SK-N-SH (cell line): Measurements from ENCODE around the gene TSPYL4. TPM values are rescaled to one million over a fixed set of nuclear protein-coding genes. Genes with fewer than 3 reads are reported as not detected.
A peak's percentile ranks its signal among the peaks of the same experiment; 100 is the strongest.

Experiments
- CTCF ChIA-PET: fragments of 300-600, 350-600 bp; formaldehyde crosslinking; extraction: SDS; loops from one replicate; lab custom pipeline; 2021; lab: Yijun Ruan, JAX
- POLR2A ChIA-PET: fragments of 350-600 bp; sonication (Branson Sonifier 250); formaldehyde crosslinking; extraction: SDS; loops from one replicate; lab custom pipeline; 2020; ENCODE audit warnings: antibody characterized with exemption, inconsistent platforms; lab: Yijun Ruan, JAX
- DNase-seq: peaks from one replicate; pipeline ENCODE4 v3.0.0; 2012
- H2AFZ ChIP-seq: fragments of 200-600 bp; sonication (generic); 2 replicates; pipeline ENCODE4 v1.8.1; 2016; ENCODE audit warnings: antibody characterized with exemption, mild to moderate bottlenecking, low read depth
- H3F3A ChIP-seq: fragments of 200-600 bp; sonication (generic); replicated peaks from 2 replicates; pipeline ENCODE3; 2016; ENCODE audit warnings: antibody characterized with exemption, mild to moderate bottlenecking; ENCODE audit not compliant: insufficient read depth
- H3K27ac ChIP-seq, 2 experiments: fragments of 200-500 bp in 1 of 2; fragments of 200-600 bp in 1 of 2; sonication (Bioruptor generic) in 1 of 2; sonication (generic), shearing (Covaris generic) in 1 of 2; 2 replicates each; pipeline versions ENCODE4 v1.5.1 to v1.6.1; 2014 to 2016; ENCODE audit warnings: low read depth in 2 of 2, inconsistent platforms in 1 of 2, low read length in 1 of 2, mild to moderate bottlenecking in 1 of 2, mixed read lengths in 1 of 2
- H3K27me3 ChIP-seq: fragments of 200-600 bp; sonication (generic), shearing (Covaris generic); 2 replicates; pipeline ENCODE4 v1.6.1; 2016; ENCODE audit warnings: mixed run types; ENCODE audit not compliant: insufficient read depth
- H3K36me3 ChIP-seq, 2 experiments: fragments of 200-500 bp in 1 of 2; fragments of 200-600 bp in 1 of 2; sonication (Bioruptor generic) in 1 of 2; sonication (generic) in 1 of 2; replicated peaks in 1 of 2; 2 replicates each; pipeline versions ENCODE3 to v1.5.1; 2014 to 2016; ENCODE audit warnings: low read length in 1 of 2, mild to moderate bottlenecking in 1 of 2; ENCODE audit not compliant: insufficient read depth in 2 of 2, control insufficient read depth in 1 of 2
- H3K4me1 ChIP-seq, 2 experiments: fragments of 200-500 bp in 1 of 2; fragments of 200-600 bp in 1 of 2; sonication (Bioruptor generic) in 1 of 2; sonication (generic), shearing (Covaris generic) in 1 of 2; 2 replicates each; pipeline versions ENCODE4 v1.5.1 to v1.6.1; 2014 to 2016; ENCODE audit warnings: low read depth in 1 of 2, low read length in 1 of 2, mixed run types in 1 of 2; ENCODE audit not compliant: insufficient read depth in 2 of 2, control insufficient read depth in 1 of 2
- H3K4me2 ChIP-seq: fragments of 200-600 bp; sonication (generic), shearing (Covaris generic); 2 replicates; pipeline ENCODE4 v1.6.1; 2017; ENCODE audit warnings: mixed run types
- H3K4me3 ChIP-seq, 2 experiments: fragments of 200-500 bp in 1 of 2; fragments of 200-600 bp in 1 of 2; sonication (Bioruptor generic) in 1 of 2; sonication (generic), shearing (Covaris generic) in 1 of 2; 2 replicates each; pipeline versions ENCODE4 v1.5.1 to v1.8.1; 2014 to 2016; ENCODE audit warnings: low read depth in 2 of 2, inconsistent platforms in 1 of 2, low read length in 1 of 2, mild to moderate bottlenecking in 1 of 2, mixed read lengths in 1 of 2, moderate library complexity in 1 of 2
- H3K79me2 ChIP-seq: fragments of 200-600 bp; sonication (generic); 2 replicates; pipeline ENCODE4 v1.8.1; 2017; ENCODE audit warnings: mild to moderate bottlenecking; ENCODE audit not compliant: insufficient read depth
- H3K9ac ChIP-seq: fragments of 200-600 bp; sonication (generic); 2 replicates; pipeline ENCODE4 v1.6.1; 2017; ENCODE audit warnings: mixed run types
- H3K9me2 ChIP-seq: fragments of 200-600 bp; sonication (generic); 2 replicates; pipeline ENCODE4 v1.6.1; 2017; ENCODE audit warnings: mixed run types
- H3K9me3 ChIP-seq: fragments of 200-600 bp; sonication (generic); 2 replicates; pipeline ENCODE4 v1.6.1; 2017; ENCODE audit warnings: mixed run types, mild to moderate bottlenecking, moderate library complexity
- H4K20me1 ChIP-seq: fragments of 200-600 bp; sonication (generic); 2 replicates; pipeline ENCODE4 v1.6.1; 2017; ENCODE audit warnings: mild to moderate bottlenecking, mixed run types; ENCODE audit not compliant: insufficient read depth
- CHD2 ChIP-seq: fragments of 150-350 bp; IDR thresholded peaks from 2 replicates; pipeline ENCODE4 v1.6.1; 2018; ENCODE audit warnings: low read length; ENCODE audit not compliant: partially characterized antibody
- ELF1 ChIP-seq: IDR thresholded peaks from 2 replicates; pipeline ENCODE4 v1.4.0; 2012
- EP300 ChIP-seq, 2 experiments: IDR thresholded peaks; 2 replicates each; pipeline versions ENCODE4 v1.4.0 to v1.6.1; 2012; ENCODE audit warnings: borderline replicate concordance in 1 of 2, low read depth in 1 of 2, low read length in 1 of 2
- FOXJ3 ChIP-seq: sonication (generic); formaldehyde crosslinking; IDR thresholded peaks from 2 replicates; pipeline ENCODE4 v1.5.1; 2020; ENCODE audit warnings: mild to moderate bottlenecking, missing genetic modification reagents
- GABPA ChIP-seq: IDR thresholded peaks from 2 replicates; pipeline ENCODE4 v1.4.0; 2012; ENCODE audit warnings: low read depth, mild to moderate bottlenecking
- GATA2 ChIP-seq: sonication (generic); formaldehyde crosslinking; IDR thresholded peaks from 2 replicates; pipeline ENCODE4 v1.5.0; 2020; ENCODE audit warnings: mild to moderate bottlenecking, missing genetic modification reagents
- IRF3 ChIP-seq: fragments of 150-350 bp; IDR thresholded peaks from 2 replicates; pipeline ENCODE4 v1.6.1; 2016; ENCODE audit warnings: mild to moderate bottlenecking, low read depth, low read length
- JUND ChIP-seq: IDR thresholded peaks from 2 replicates; pipeline ENCODE4 v1.4.0; 2012
- MAX ChIP-seq: IDR thresholded peaks from 2 replicates; pipeline ENCODE4 v1.4.0; 2012; ENCODE audit warnings: low read depth
- MEF2A ChIP-seq: IDR thresholded peaks from 2 replicates; pipeline ENCODE4 v1.4.0; 2012; ENCODE audit warnings: low read depth, borderline replicate concordance
- MXI1 ChIP-seq: IDR thresholded peaks from 2 replicates; pipeline ENCODE4 v1.6.1; 2012; ENCODE audit warnings: mild to moderate bottlenecking, low read depth, low read length, improper control_type of control experiment
- NFIC ChIP-seq: IDR thresholded peaks from 2 replicates; pipeline ENCODE4 v1.4.0; 2012; ENCODE audit warnings: borderline replicate concordance
- NRF1 ChIP-seq: IDR thresholded peaks from 2 replicates; pipeline ENCODE4 v1.6.1; 2012; ENCODE audit warnings: low read depth, mild to moderate bottlenecking, low read length
- PBX3 ChIP-seq: IDR thresholded peaks from 2 replicates; pipeline ENCODE4; 2012
- POLR2AphosphoS5 ChIP-seq: IDR thresholded peaks from 2 replicates; pipeline ENCODE4 v1.6.1; 2012; ENCODE audit warnings: low read depth, low read length
- RAD21 ChIP-seq: IDR thresholded peaks from 2 replicates; pipeline ENCODE4 v1.6.1; 2012; ENCODE audit warnings: mild to moderate bottlenecking, low read length
- RCOR1 ChIP-seq: fragments of 150-350 bp; IDR thresholded peaks from 2 replicates; pipeline ENCODE4 v1.6.1; 2017; ENCODE audit warnings: antibody characterized with exemption, low read length
- RFX5 ChIP-seq: IDR thresholded peaks from 2 replicates; pipeline ENCODE4 v1.6.1; 2012; ENCODE audit warnings: mild to moderate bottlenecking, improper control_type of control experiment, low read length
- RXRA ChIP-seq: IDR thresholded peaks from 2 replicates; pipeline ENCODE4 v1.4.0; 2012; ENCODE audit warnings: low read depth, mild to moderate bottlenecking, borderline replicate concordance
- SIN3A ChIP-seq: IDR thresholded peaks from 2 replicates; pipeline ENCODE4 v1.6.1; 2012; ENCODE audit warnings: low read depth, mild to moderate bottlenecking, low read length, moderate library complexity, borderline replicate concordance
- SMC3 ChIP-seq: IDR thresholded peaks from 2 replicates; pipeline ENCODE4 v1.6.1; 2012; ENCODE audit warnings: low read depth, low read length, improper control_type of control experiment
- TAF1 ChIP-seq: IDR thresholded peaks from 2 replicates; pipeline ENCODE4 v1.6.1; 2012; ENCODE audit warnings: low read depth, mild to moderate bottlenecking, low read length, moderate library complexity, borderline replicate concordance
- TEAD4 ChIP-seq: IDR thresholded peaks from 2 replicates; pipeline ENCODE4 v1.4.0; 2012; ENCODE audit warnings: mild to moderate bottlenecking, borderline replicate concordance; ENCODE audit not compliant: insufficient read depth
- USF1 ChIP-seq: IDR thresholded peaks from 2 replicates; pipeline ENCODE4 v1.4.0; 2012; ENCODE audit warnings: low read depth, borderline replicate concordance
- YY1 ChIP-seq: IDR thresholded peaks from 2 replicates; pipeline ENCODE4 v1.4.0; 2012; ENCODE audit warnings: low read depth, mild to moderate bottlenecking
- ZBTB33 ChIP-seq: IDR thresholded peaks from 2 replicates; pipeline ENCODE4 v1.4.0; 2012; ENCODE audit warnings: low read depth, borderline replicate concordance
- WGBS: methylation state at CpG from one replicate; pipeline ENCODE4 v1.1.6; 2017; ENCODE audit warnings: low lambda C conversion rate; 5-methylcytosine and 5-hydroxymethylcytosine counted together
- polyA plus RNA-seq, 3 experiments: library from polyadenylated mRNA; depleted of rRNA; stranded (reverse); fragments of >200 nt; gene quantifications; 2 replicates each; pipeline ENCODE4 v1.2.3, GENCODE V29; 2012

Gene TSPYL4
- polyA plus RNA-seq (2012; rRNA removed), result 29.1 and 44.5 TPM in 2 replicates
- 26.3 and 28.2 TPM in 2 replicates for polyA plus RNA-seq (2012; cell fraction: cytosol; rRNA removed)
- 83.0 and 97.0 TPM in 2 replicates for polyA plus RNA-seq (2012; cell fraction: nucleus; rRNA removed)

- Histone ChIP-seq H3K9me2 (no peaks in the 10 kb centered on the region), H3K36me3 (peaks cover 15% of the 10 kb centered on the region in 2 experiments), H3K27ac (peak within 1 kb of the TSS; percentile 92 to 97), H3K27me3 (no peaks in the 10 kb centered on the region), H3K4me3 (peak within 1 kb of the TSS; percentile 92 to 99), H3K79me2 (peaks cover 73% of the 10 kb centered on the region), H3K4me2 (peak within 1 kb of the TSS; percentile 92), H3K4me1 (peaks cover 19 to 32% of the 10 kb centered on the region in 2 experiments; a peak in 3 of 4 replicates), H3K9ac (peak within 1 kb of the TSS; percentile 89), H3K9me3 (no peaks in the 10 kb centered on the region), H3F3A (peaks cover 8% of the 10 kb centered on the region), H4K20me1 (peaks cover 3% of the 10 kb centered on the region; the same call in 1 of the 2 replicates), H2AFZ (peak within 1 kb of the TSS; percentile 79)
- WGBS, result 1% methylated on average over 33 of the region's 53 CpGs
- TF ChIP-seq RFX5 (peak; percentile 99), USF1 (no peak), TEAD4 (no peak), MXI1 (peak; percentile 18; the same call in 1 of the 2 replicates), CHD2 (peak; percentile 99), MEF2A (no peak), GABPA (peak; percentile 70), POLR2AphosphoS5 (peak; percentile 98), TAF1 (peak; percentile 89), SIN3A (peak; percentile 77; the same call in 1 of the 2 replicates), YY1 (peak; percentile 73), NRF1 (no peak), FOXJ3 (CRISPR knock-in tag) (no peak), PBX3 (peak; percentile 71), JUND (no peak), ELF1 (no peak), GATA2 (CRISPR knock-in tag) (peak; percentile 93), RXRA (no peak), EP300 (IDR thresholded peaks at IDR 0.05; ENCODE audit: borderline replicate concordance in 1 of 2, low read depth in 1 of 2, low read length in 1 of 2) (peak in 1 of 2 experiments; percentile 43; a peak in 1 of 4 replicates), IRF3 (no peak), RAD21 (no peak), NFIC (no peak), RCOR1 (no peak), ZBTB33 (peak; percentile 96), MAX (peak; percentile 45), SMC3 (no peak)
- CTCF ChIA-PET, result interaction anchor here (1.4 to 7.0 kb wide), 5 partner anchors 14 to 142 kb away, joined by 3 to 52 read pairs (median 6); no protein-coding TSS in a partner anchor
- DNase-seq, result peak; percentile 91
- POLR2A ChIA-PET, result interaction anchor here (0.5 to 3.1 kb wide), 8 partner anchors 15 to 318 kb away, joined by 3 to 34 read pairs (median 4); partner anchors contain the start of genes DSE, RWDD1 and TSPYL1
These were observed at the start of gene TSPYL4 for GRCh38 chr6:116253505-116254296. Gene TSPYL4 (minus strand): TSS chr6:116254075. CDS start chr6:116254008, 67 bp downstream.
